ENCODE measurements around the gene PRR18.

GRCh38 chr6:166270706-166271375, 37.4 kb downstream of the PRR18 start:
- TF ChIP-seq, protein P1, sequence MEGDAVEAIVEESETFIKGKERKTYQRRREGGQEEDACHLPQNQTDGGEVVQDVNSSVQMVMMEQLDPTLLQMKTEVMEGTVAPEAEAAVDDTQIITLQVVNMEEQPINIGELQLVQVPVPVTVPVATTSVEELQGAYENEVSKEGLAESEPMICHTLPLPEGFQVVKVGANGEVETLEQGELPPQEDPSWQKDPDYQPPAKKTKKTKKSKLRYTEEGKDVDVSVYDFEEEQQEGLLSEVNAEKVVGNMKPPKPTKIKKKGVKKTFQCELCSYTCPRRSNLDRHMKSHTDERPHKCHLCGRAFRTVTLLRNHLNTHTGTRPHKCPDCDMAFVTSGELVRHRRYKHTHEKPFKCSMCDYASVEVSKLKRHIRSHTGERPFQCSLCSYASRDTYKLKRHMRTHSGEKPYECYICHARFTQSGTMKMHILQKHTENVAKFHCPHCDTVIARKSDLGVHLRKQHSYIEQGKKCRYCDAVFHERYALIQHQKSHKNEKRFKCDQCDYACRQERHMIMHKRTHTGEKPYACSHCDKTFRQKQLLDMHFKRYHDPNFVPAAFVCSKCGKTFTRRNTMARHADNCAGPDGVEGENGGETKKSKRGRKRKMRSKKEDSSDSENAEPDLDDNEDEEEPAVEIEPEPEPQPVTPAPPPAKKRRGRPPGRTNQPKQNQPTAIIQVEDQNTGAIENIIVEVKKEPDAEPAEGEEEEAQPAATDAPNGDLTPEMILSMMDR (IDR thresholded peaks at IDR 0.05 in 8 of 11, conservative IDR thresholded peaks at IDR 0.05 in 3 of 11): no peak
- no peak for TF ChIP-seq POLR2A (IDR thresholded peaks at IDR 0.05)

Measured in spleen (tissue), 7 donors.